GM18519 (cell line): ENCODE measurements around the gene MTCH1.

ENCODE experiments used
- ATAC-seq: cut with Tn5 transposase; IDR thresholded peaks from one replicate; pipeline ENCODE4 v1.9.1; 2021; ENCODE audit warnings: mild to moderate bottlenecking, moderate library complexity; ENCODE audit not compliant: unreplicated experiment, low FRiP score

MTCH1 gene

GRCh38 chr6:37017606-37018197 is 31.7 kb upstream of the MTCH1 start:
- no peak for ATAC-seq

- no peak for ATAC-seq
These were observed 31.0 kb upstream of the MTCH1 start for GRCh38 chr6:37016995-37017394.

GRCh38 chr6:37015532-37015931 is 29.5 kb upstream of the MTCH1 start:
- ATAC-seq: no peak

GRCh38 chr6:37014667-37015066 is 28.7 kb upstream of the MTCH1 start:
- no peak for ATAC-seq

GRCh38 chr6:37013516-37014491 is 27.8 kb upstream of the MTCH1 start:
- ATAC-seq: no peak

GRCh38 chr6:37011656-37012378 is 25.8 kb upstream of the MTCH1 start:
- ATAC-seq: no peak

- no peak for ATAC-seq
These were observed 24.5 kb upstream of the MTCH1 start for GRCh38 chr6:37010402-37010892.

- no peak for ATAC-seq
These were observed 22.8 kb upstream of the MTCH1 start for GRCh38 chr6:37008484-37009465.

- ATAC-seq: no peak
These were observed 21.5 kb upstream of the MTCH1 start for GRCh38 chr6:37007340-37008043.

- no peak for ATAC-seq
These were observed 20.9 kb upstream of the MTCH1 start for GRCh38 chr6:37006793-37007339.

GRCh38 chr6:37005827-37006567 is 20.0 kb upstream of the MTCH1 start:
- ATAC-seq: no peak

GRCh38 chr6:37005061-37005810 is 19.2 kb upstream of the MTCH1 start, which contains the start of gene FGD2:
Gene FGD2 (plus strand): TSS chr6:37005655. CDS start chr6:37005818, 163 bp downstream.
- peak; percentile 48 for ATAC-seq

GRCh38 chr6:37004044-37004980 is 18.3 kb upstream of the MTCH1 start:
- no peak for ATAC-seq

GRCh38 chr6:36999751-37000125 is 13.7 kb upstream of the MTCH1 start:
- ATAC-seq: no peak

GRCh38 chr6:36999061-36999750 is 13.2 kb upstream of the MTCH1 start:
- ATAC-seq: no peak

- no peak for ATAC-seq
These were observed 12.7 kb upstream of the MTCH1 start for GRCh38 chr6:36998723-36999038.
